DMS153 treated with DMSO at 0.1 percent for 48 hours (cell line): Measurements from ENCODE around the gene SYNM.
A peak's percentile ranks its signal among the peaks of the same experiment; 100 is the strongest.

ENCODE experiments used
- DNase-seq: peaks from one replicate; lab custom pipeline; 2025; ENCODE audit not compliant: unreplicated experiment; lab: John Stamatoyannopoulos, UW

SYNM gene

DNA sequence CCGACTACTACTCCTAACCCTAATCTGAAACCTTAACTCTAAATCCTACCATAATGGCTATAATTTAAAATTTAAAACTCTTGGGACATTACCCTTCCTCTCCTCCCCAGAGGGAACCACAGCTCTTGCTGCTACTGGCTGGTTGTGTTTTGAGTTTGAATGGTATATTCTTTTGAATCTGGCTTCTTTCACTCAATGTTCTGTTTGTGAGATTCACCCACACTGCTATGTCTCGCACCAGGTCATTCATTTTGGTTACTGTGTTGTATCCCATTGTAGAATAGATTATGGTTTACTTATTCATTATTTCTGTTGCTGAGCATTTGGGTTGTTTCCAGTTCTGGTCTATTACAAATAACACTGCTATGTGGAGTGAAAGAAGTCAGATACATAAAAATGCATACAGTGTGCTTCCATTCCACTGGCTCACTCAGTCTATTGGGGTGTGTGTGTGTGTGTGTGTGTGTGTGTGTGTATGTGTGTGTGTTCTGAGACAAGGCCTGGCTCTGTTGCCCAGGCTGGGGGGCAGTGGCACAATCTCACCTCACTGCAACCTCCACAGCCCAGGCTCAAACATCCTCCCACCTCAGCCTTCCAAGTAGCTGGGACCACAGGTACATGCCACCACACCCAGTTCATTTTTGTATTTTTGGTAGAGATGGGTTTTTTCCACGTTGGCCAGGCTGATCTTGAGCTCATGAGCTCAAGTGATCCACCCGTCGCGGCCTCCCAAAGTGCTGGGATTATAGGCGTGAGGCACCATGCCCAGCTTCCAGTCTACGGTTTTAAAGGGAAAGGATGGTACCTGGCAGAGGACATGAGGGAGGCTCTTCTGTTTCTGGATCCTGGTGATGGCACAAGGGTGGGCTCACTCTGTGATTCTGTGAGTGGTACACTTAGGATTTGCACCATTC lies 19.2 kb upstream of the SYNM start:
- no peak for DNase-seq

DNA sequence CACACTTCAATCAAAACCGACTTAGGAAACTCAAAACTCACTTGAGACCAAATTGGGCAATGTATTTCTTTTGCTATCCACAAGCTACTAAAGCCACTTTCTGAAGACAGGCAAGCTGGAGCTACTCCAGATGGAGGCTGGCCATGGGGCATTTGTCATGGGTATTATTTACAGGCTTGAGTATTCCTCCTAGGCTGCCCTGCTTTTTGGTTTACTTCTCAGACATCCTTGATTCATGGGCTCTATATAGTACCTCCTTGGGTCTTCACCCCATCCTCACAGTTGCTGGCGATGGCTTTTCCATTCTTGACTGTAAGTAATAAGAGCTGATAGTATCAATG lies 18.6 kb upstream of the SYNM start:
- DNase-seq: no peak

DNA sequence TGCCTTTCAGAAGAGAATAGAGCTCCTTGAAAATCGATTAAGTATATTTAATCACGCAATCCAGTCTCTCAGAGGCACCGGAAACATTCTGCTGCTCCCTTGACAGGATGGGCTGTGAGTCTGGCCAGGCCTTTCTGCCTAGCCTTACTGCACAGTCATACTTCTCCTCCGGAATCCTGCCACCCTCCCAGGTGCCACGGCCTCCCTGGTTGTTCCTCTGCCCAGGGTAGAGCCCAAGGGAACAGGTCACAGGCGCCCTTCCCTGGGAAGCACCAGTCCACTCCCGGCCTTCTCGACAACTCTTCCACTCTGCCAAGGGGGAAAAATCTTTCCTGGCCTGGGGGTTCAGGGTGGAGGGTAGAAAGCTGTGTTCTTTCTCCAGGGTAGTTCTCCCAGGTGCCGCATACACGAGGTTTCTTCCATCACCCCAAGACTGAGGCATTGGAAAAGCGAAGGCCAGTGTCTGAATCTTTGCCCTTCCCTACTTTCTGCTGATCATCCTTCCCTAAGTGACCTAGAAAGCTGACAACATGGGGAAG lies 17.4 kb upstream of the SYNM start:
- DNase-seq: no peak

DNA sequence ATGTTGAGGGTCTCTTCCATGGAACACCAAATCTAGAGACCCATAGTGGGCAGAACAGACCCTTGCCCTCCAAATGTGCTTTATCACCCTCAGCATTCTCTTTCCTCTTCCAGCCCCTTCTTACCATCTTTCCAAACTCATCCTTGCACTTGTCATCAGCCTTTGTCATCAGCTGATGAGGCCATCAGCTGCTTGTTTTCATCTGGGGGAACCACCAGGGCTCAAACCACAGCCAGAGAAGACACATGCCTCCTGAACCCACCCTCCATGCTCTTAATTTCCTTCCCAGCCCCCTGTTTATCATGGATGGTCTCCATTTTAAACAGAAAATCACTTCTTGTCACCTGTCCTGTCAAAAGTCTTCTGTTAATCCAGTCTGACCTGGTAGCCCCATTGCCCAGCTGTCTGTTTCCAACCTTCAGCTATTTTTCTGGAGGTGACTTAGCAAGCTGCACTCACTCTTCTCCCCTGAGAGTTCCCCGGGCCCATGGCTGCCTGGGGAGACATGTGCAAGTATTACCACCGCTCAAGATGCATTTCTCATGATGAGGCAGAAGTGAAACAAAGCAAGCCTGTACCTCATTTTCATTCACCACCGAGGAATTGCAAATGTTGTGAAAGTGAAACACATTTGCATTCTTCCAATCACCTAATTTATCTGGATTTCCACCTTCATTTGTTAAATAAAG lies 14.7 kb upstream of the SYNM start:
- DNase-seq: no peak

DNA sequence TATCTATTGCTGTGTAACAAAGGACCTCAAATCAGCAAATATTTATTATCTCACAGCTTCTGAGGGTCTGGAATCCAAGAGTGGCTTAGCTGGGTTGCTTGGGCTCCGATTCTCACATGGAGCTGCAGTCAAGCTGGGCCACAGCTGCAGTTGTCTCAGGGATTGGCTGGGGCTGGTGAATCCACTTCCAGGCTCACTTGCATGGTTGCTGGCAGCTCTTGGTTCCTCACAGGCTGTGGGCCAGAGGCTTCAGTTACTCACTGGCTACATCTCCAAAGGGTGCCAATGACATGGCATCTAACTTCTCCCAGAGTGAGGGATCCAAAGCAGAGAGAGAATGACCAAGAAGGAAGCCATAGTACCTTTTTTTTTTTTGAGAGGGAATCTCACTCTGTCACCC lies 13.9 kb upstream of the SYNM start:
- no peak for DNase-seq

DNA sequence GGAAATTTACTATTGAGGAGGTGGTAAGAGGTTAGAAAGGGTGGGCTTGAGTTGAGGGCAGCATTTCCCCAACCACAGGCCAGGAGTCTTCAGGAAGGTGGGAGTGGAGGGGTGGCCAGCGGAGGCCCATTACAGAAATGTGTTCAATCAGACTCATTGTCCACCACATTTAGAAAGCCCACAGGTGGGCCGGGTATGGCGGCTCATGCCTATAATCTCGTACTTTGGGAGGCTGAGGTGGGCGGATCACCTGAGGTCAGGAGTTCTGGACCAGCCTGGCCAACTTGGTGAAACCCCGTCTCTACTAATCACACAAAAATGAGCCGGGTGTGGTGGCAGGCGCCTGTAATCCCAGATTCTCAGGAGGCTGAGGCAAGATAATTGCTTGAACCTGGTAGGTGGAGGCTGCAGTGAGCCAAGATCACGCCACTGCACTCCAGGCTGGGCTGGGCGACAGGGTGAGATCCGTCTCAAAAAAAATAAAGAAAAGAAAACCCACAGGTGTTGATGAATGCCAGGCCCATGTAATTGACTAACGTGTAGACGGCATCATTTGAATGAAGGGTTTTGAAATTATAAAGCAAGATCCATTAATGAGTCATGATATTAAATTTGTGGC lies 12.2 kb upstream of the SYNM start:
- no peak for DNase-seq

DNA sequence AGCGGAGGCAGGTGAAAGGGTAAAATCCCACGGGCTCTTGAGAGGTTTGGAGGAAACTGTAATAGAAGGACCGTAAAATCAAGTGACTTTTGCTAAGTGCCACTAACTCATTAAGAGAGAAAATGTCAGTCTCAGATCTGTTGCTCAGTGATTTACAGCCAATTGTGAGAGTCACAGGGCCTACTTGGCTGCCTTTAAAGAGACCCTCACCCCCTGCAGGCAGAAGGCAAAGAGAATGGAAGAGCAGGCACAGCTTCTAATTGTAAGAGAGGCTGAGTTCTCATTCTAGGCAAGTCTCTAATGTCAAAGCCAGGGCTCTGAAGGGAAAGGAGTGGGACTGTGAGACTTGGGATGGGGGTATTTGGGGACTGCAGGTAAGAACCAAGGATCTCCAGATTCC lies 9.3 kb upstream of the SYNM start:
- DNase-seq: no peak

DNA sequence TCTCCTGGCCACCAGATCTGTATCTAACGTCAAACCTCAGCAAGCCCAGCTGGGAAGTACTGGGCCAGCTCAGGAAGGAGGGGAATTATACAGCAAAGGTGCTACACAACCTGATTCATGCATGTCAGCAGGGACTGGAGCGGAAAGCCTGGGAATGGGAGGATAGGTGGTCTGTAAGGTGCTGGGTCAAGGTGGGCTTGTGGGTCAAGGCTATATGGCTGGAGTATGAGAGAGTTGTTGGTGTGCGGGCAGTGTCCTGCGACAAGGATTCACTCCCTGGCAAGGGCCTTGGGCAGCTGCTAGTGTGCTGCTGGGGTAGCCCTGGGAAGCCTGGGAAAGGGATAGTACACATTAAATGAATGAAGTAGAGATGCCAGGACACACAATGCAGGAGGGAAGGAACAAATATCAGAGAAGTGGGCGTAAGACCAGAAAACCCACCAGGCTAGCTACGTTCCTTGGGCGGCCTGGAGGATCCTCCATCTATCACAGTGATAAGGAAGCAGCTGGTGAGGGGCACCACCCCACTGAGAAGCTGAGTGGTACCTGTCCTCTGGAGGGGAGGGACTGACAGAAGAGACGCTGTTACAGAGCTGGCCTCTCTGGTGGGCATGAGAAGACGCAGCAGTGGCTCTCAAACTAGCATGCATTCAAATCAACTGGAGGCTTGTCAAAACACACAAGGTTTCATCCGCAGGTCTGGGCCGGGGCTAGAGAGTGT lies 8.5 kb upstream of the SYNM start:
- no peak for DNase-seq

DNA sequence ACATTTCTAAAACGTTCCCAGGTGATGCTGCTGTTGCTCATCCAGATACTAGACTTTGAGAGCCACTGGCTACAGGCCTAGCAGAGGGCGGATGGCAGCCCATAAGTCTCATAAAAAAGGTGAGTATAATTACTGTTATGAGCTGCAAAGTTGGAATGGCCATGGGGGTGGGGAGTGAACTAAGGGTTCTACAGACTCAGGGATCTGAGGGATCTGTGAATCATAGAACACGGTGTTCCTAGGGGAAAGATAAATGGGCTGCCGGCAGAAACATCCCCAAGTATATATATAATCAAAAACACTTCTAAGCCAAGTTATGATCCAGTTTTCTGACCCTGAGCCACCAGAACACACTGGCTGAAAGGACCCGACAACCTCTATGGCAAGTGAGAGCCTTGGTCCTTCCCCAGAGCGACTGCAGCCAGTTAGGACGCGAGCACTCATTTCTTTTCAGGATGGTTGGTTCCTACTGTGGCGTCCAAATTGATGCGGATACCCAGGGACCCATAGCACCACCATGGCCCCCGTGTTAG lies 7.9 kb upstream of the SYNM start:
- no peak for DNase-seq

DNA sequence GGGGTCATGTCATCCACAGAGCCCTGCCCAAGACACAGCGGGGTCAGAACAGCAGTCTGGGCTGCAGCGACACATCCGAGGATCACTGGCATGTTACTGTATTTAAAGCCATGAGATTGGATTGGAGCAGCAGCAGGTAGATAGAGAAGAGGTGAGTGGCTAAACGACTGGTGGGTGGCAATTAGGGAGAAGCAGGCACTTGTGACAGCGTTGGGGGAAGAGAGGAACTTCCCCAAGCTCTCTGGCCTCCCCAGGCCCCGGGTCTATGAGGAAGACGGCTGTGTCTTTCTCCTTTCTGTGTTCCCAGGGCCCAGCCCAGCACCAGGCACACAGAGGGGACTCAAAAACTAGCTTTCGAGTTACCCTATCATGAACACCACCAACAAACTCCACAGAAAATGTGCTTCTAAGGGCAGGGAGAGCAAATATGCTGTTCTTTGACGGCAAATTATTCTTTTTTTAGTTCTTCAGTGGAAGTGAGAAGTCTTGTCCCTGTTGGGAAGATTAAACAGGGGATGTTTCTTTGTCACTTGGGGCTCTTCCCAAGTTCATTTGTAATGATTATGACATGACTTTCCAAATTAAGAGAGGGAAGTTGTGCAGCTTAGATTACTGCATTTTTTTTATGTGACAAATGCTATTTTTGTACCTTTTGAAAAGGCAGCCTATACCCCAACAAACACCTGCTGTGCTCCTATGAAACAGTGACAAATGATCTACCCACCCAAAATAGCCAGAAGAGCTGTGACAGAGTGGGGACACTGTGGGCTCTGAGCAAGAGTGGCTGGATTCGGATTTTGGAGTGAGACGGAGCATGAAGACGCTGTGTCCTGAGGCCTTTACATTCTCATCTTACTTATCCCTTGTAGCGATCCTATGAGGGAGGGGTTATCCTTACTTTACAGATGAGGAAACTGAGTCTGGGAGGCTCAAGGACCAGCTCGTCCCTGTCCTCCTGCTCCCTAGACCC lies 7.2 kb upstream of the SYNM start:
- DNase-seq: no peak

DNA sequence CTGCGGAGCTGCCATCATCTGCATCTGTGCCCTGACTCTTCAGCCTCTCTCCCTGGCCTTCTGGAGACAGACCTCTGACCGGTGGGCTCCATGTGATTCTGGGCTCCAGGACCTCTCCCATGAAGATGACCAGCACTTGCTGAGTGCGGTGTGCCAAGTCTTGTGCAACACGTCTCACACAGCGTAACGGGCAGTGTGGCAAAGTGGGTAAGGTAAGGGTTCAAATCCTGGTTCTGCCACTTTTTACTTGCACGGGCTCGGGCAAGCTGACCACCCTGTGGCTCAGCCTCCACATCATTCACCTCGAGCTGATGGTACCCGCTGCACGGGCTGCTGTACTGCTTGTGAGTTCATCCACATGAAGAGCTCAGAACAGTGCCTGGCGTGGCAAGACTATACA lies 6.5 kb upstream of the SYNM start:
- no peak for DNase-seq

DNA sequence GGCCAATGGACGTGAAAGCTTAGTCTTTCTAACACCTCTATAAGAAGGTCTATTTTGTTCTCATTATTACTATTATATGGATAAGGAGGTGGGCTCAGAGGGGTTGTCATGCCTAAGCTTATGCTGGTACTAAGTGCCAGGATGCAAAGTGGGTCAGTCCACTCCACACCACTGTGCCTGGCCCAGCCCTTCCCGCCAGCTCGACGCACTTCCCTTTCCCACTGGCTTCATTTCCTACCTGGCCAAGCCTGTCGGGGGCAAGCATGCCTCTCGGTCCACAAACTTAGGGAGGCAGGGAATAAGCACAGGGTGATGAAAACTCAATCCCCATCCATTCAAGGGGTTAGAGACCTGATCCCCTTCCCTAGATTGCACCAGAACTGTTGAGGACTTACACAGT lies 5.9 kb upstream of the SYNM start:
- no peak for DNase-seq

DNA sequence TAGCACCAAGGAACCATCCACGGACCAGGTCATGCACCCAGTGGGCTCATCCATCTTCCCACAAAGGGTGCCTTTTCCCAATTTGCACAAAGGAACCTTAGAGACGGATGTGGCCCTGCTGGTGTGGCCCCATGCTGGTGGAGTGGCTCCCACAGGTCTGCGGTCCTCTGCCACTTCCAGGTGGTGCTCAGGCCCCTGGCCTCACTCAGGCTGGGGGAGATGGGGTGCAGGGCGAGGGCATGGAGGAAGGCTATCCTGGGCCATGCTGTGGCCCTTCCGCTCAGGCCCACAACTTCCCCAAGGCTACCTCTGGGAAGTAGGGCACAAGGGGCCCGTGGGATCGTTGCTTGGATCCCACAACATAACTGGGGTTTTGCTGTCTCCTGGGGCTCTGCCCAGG lies 5.2 kb upstream of the SYNM start:
- no peak for DNase-seq

DNA sequence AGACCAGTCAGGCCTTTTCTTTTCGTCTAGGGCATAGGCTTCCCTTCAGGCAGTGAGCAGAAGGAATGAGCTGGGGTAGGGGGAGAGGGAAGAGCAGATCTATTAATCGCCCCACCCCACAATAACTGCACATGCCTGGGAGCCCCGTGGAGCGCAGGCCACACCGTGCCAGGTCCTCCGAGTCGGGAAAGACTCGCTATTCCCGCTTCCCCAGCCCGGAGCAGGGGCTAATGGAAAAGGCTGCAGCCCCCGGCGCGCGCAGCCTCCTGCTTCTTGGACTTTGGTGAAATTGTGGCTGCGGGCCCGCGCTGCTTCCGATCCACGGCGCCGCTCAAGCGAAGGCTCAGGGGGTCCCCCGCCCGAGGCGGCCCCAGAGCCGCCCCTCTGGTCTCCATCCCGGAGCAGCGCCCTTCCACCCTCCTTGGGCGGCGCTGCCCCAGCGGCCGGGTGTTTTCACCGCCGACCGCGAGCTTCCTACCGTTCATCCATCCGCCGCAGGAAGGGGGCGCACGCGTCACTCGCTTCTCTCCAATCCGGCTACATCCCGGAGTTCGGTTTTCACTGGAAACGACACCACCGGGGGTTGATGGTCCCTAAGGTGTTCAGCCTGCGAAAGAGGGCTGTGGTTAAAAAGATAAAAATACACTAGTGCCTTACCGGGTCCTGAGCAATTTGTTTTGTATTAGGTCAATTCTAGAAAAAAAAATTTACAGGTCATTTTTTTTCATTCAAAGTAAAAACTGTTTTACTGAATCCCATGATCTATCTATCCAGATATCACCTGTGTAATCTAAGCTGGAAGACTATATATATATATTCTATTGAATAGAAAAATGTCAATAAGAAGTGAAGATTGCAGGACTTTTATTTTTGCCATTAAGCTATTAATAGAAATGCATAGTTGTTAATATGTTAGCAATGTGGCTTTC lies 4.4 kb upstream of the SYNM start:
- DNase-seq: peak; percentile 20

DNA sequence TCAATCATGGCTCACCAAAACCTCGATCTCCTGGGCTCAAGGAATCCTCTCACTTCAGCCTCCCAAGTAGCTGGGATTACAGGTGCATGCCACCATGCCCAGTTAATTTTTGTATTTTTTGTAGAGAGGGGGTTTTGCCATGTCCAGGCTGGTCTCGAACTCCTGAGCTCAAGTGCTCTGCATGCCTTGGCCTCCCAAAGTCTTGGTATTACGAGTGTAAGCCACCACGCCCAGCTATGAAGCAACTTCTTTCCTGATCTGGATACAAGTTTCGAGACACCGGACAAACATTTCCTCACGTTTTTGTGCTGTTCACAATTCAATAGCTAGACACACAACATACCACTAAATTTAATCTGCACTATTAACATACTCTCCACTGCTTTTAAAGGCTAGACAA lies 3.4 kb upstream of the SYNM start:
- DNase-seq: no peak

DNA sequence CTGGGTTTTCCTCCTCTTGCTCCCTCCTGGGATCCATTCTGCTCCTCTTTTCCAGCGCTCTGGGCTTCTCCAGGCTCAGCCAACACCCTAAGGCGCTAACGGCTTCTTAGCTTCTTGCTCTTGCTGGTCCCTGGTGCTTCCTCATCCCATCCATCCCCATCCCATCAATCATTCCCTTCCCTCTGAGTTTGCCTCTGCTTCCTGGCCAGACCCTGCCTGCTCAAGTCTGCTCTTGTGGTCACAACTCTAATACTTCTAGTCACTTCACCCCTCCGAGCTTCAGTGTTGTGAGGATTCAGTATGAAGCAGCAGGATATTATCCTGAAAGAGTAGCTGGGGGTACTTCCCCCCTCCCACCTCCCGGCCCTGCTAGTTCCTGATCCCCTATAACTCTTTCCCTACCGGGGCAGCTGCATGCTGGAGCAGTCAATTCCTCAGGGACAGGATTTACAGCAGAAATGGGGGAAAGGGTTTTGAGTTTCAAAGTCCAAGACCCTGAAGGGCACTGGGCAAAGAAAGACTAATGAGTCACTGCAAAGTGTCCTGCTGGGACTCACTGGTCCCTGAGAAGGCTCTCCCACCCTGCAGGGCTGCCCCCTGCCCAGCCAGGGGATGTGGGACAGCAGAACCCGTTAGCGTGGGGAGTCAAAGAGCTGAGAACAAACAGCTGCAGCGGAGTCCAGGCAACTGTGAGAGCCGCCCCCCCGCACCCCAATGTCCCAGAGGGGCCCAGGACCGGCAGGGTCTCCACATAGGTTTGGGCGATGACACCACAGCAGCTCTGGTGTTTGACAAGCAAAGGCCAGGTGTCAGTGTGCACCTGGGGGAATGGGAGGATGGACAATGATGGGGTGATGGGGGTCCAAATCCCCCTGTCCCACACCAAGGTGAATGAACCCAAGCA lies 2.3 kb upstream of the SYNM start:
- DNase-seq: no peak

DNA sequence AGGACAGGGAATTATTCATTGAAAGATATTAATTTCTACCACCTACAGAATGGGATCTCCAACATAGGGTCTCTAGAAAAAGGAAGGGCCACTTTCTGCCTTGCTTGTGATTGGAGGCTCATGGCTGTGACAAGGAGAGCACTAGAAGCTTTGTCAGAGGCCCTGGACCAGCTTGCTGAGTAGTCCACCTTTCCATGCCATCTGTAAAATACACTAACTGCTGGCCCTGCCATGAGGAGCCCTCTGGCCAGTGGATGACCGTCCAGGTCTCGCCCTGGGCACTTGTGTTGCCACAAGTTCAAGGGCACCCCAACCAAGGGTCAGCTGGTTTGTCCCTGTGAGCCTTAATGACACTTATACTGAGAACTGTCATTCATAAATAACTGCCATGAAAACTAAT lies 1.6 kb upstream of the SYNM start:
- DNase-seq: no peak
